Skeletal muscle satellite cell (primary cell): ENCODE data around the gene NAA80.

Experiments used
- H3K27me3 ChIP-seq: 2 replicates; pipeline ENCODE4 v1.7.0; 2013; ENCODE audit warnings: low read length; ENCODE audit not compliant: control insufficient read depth, insufficient read depth
- H3K36me3 ChIP-seq: 2 replicates; pipeline ENCODE4 v1.7.0; 2013; ENCODE audit warnings: mild to moderate bottlenecking, control low read depth, low read length; ENCODE audit not compliant: insufficient read depth
- H3K4me1 ChIP-seq: 2 replicates; pipeline ENCODE4 v1.7.0; 2013; ENCODE audit warnings: low read length; ENCODE audit not compliant: control insufficient read depth, insufficient read depth
- H3K4me2 ChIP-seq: 2 replicates; pipeline ENCODE4 v1.7.0; 2013; ENCODE audit warnings: mild to moderate bottlenecking, low read length
- H3K4me3 ChIP-seq: 2 replicates; pipeline ENCODE4 v1.7.0; 2013; ENCODE audit warnings: low read length
- H3K9ac ChIP-seq: 2 replicates; pipeline ENCODE4 v1.7.0; 2013; ENCODE audit warnings: mild to moderate bottlenecking, low read depth, low read length, moderate library complexity
- H3K9me3 ChIP-seq: replicated peaks from 2 replicates; pipeline ENCODE4 v1.7.0; 2013; ENCODE audit warnings: mild to moderate bottlenecking, control low read depth, low read length

Gene NAA80

DNA sequence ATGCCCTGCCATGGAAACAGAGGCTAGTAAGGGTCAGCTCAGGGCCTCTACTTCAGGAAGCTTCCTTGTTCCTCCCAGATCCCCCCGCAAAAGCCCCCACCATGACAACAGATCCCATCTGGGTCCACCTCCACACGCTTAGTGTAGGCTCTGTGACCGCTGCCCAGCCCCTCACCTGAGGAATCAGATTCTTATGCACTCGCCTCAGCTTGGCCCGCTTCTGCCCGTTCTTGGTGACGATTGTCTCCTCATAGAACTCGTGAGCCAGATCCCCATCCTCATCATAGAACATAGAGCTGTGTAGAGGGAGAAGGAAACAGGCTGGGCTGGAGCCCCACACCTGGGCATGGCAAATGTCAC is 27.0 kb upstream of the NAA80 start:
- H3K4me2 ChIP-seq, result no peak overlapping the region
- no peaks in the 10 kb centered on the region for H3K9me3 ChIP-seq
- peaks cover 25% of the 10 kb centered on the region for H3K4me1 ChIP-seq
- peaks cover 28% of the 10 kb centered on the region for H3K36me3 ChIP-seq
- no peak overlapping the region for H3K4me3 ChIP-seq
- H3K9ac ChIP-seq, result no peak overlapping the region
- no peaks in the 10 kb centered on the region for H3K27me3 ChIP-seq

DNA sequence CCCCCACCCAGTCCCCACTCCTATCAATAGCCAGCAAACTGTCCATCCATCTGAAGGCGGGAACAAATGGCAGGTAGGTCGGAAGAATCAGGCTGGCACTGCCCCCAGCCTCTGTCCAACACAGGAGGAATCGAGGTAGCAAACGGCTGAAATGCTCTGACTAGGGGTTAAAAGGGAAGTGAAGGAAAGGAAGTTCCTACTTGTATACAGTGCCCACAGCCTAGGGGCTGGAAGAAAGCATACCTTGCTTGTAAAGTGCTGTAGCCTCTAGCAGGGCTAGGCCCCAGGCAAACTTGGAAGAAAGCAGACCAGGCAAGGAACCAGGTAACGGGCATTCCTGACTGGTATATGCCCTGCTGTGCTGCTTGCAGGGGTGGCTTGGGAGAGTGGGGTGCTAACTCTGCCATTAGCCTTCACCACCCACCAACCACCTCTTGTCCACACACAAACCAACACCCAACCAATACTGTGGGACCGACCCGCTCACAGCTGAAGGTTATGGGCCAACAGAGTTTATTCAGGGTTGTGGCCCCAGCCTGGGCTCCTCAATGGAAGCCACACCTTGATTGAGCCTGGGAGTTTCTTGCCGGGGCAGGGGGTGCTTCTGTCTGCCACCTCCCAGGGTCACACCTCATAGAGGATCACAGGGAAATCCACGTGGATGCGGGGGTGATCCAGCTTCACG is 26.4 kb upstream of the NAA80 start:
- H3K9me3 ChIP-seq, result no peaks in the 10 kb centered on the region
- H3K36me3 ChIP-seq, result peaks cover 23% of the 10 kb centered on the region
- H3K27me3 ChIP-seq, result no peaks in the 10 kb centered on the region
- H3K4me1 ChIP-seq, result peaks cover 25% of the 10 kb centered on the region
- H3K9ac ChIP-seq, result no peak overlapping the region
- H3K4me2 ChIP-seq, result no peak overlapping the region
- no peak overlapping the region for H3K4me3 ChIP-seq

DNA sequence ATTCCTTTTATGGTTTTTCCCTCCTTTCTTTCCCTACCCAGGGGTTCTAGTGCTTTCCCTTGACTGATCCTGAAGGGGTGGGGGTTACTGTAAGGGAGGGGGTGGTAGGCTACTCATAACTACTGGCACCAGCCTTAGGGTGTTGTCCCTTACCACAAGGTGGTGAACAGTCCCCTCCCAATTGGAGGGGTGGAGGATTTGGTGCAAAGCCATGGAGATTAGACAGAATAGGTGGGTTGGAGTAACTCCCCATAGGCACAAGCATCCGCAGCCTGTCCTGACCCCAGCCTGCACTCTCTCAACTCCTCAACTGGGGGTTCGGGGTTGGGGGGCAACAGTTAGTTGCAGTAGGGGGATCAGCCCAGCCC is 25.9 kb upstream of the NAA80 start:
- H3K4me2 ChIP-seq, result no peak overlapping the region
- H3K4me3 ChIP-seq, result no peak overlapping the region
- no peak overlapping the region for H3K9ac ChIP-seq
- peaks cover 30% of the 10 kb centered on the region for H3K4me1 ChIP-seq
- H3K36me3 ChIP-seq, result peaks cover 18% of the 10 kb centered on the region
- H3K27me3 ChIP-seq, result no peaks in the 10 kb centered on the region
- H3K9me3 ChIP-seq, result no peaks in the 10 kb centered on the region

DNA sequence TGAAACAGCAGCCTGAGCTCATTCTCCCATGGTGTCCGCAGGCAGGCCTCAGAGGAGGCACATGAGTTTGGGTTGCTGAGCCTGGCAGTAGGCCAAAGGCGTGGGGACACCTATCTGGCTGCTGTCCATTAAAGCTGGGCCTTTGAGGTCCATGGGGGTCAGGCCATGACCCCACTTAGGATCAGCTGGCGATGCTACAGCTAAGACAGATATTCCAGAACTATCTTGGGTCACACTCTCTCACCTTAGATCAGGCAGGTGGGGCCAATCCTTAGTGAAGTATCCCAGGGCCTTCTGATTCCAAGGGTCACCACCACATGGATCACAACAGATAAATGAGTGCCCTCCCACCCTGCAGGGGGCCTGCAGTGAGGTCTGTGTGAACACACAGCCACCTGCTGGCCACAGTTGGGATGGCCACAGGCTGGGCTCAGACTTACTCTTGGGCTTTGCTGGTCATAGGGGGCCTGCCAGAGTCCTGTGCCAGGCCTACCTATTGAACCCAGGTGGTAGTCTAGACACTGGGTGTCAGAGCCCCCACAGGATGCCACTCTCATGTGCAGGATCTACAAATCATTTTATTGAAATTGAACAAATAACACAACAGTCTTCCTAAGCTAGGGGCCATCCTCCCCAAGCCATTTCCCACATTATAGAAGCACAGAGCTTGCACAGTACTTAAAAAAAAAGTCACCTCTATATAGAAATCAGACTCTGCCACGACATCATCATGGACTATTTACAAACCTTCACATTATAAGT is 25.3 kb upstream of the NAA80 start:
- H3K9me3 ChIP-seq, result no peaks in the 10 kb centered on the region
- H3K36me3 ChIP-seq, result peaks cover 16% of the 10 kb centered on the region
- H3K27me3 ChIP-seq, result no peaks in the 10 kb centered on the region
- H3K9ac ChIP-seq, result no peak overlapping the region
- peaks cover 34% of the 10 kb centered on the region for H3K4me1 ChIP-seq
- no peak overlapping the region for H3K4me3 ChIP-seq
- no peak overlapping the region for H3K4me2 ChIP-seq

DNA sequence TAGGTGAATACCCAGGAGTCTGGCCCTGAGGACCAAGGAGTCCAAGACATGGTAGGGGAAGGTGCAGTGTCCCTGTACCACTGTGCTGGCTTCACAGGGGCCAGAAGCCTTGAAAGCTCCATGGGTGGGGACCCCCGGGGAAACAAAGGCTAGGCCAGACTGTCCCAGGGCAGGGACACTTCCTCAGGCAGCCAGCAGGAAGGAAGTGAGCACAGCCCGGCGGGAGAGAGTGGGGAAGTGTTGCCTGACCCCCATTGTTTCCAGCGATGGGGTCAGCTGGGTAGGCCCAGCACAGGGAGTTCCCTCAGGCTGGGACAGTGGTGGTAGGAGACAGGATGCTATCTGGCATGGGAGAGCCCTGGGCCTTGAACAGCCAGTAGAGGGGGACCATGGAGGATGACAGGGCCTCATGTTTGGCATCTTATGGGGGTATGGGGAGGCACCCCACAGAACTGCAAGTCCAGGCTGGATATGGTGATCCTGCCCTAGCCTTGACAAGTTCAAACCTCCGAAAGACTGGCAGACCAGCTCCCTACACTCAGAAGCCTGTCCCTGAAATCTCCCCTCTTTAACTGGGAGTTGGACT is 24.5 kb upstream of the NAA80 start:
- Histone ChIP-seq H3K4me3 (no peak overlapping the region), H3K9me3 (no peaks in the 10 kb centered on the region), H3K4me1 (peaks cover 40% of the 10 kb centered on the region), H3K9ac (no peak overlapping the region), H3K27me3 (no peaks in the 10 kb centered on the region), H3K36me3 (peaks cover 18% of the 10 kb centered on the region), H3K4me2 (no peak overlapping the region)

DNA sequence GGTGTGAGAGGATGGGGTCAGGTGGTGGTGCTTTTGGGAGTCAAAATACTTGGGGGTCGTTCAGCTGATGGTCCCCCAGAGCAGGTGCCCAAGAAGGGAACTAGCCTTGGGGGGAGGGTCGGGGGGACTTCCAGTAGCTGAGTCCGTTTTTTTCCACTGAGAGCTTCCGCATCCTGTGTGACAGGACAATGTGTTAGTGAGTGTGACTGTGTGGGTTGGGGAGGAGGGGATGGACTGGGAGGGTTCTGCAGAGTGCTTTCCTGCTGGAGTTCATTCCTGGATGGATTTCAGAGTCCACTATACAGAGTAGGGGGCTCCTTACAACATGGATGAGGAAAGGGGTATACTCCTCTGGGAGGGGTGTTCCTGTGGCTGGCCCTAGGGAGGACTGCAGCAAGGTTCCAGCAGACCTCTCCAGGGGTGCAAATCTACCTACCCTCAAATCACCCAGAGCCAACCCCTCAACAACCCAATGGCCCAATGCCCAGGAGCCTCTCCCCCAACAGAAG is 23.9 kb upstream of the NAA80 start:
- Histone ChIP-seq H3K9me3 (no peaks in the 10 kb centered on the region), H3K27me3 (no peaks in the 10 kb centered on the region), H3K4me3 (no peak overlapping the region), H3K4me2 (no peak overlapping the region), H3K9ac (no peak overlapping the region), H3K4me1 (peaks cover 34% of the 10 kb centered on the region), H3K36me3 (peaks cover 24% of the 10 kb centered on the region)

DNA sequence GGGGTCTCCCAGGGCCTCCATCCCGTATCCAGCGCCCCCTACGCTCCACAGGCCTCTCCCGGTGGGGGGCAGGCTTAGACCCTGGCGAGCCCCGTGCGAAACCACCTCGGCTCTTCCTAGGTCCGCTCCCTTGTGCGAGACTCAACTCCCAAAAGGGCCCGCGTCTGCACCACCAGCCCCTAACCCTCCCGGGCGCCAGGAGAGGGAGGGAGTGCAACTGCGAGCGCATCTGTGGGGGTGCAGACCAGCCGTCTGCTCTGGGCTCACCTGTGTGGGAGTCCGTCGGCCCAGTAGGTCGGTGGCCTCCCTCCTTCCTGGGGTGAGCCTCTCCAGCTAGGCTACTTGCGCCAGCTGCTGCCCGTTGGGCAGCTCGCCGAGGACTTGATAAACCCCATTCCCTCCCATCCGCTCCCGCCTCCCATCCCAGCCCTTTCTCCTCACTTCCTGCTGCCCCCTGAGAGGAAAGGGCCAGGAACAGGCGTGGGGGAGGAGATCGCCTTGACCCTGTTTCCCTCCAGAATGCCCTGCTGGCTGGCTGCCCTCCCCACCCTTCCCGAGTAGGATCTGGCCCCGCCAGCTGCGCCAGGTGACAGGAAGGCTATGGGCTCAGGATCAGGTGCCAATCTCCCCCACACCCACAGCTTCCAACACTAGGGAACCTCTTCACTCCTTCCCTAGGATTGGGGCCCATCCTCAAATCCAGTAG is 23.3 kb upstream of the NAA80 start, which contains the start of gene HYAL2:
HYAL2 (minus strand) TSS at position 360 of the 706 bp plus-strand sequence. CDS start 2,256 bp downstream, outside the sequence.
- H3K27me3 ChIP-seq, result no peaks in the 10 kb centered on the region
- peaks cover 29% of the 10 kb centered on the region for H3K36me3 ChIP-seq
- no peaks in the 10 kb centered on the region for H3K9me3 ChIP-seq
- H3K9ac ChIP-seq, result peak within 1 kb of the TSS; percentile 96
- peak within 1 kb of the TSS; percentile 85 for H3K4me2 ChIP-seq
- peaks cover 34% of the 10 kb centered on the region for H3K4me1 ChIP-seq
- peak within 1 kb of the TSS; percentile 73 for H3K4me3 ChIP-seq

DNA sequence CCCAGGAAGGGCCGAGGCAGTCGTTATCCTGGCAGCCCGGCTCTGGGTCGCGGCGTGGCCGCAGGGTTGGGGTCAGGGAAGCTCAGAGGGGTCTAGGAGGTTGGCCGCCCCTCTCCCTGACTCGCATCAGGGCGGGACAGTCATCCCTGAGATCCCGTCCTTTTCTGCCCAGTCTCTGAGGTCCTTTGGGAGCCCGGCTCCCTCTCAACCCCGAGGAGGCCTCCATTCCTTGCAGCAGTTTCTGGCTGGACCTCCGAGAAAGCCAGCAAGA is 22.8 kb upstream of the NAA80 start:
- no peaks in the 10 kb centered on the region for H3K9me3 ChIP-seq
- peak overlapping the region; percentile 73 for H3K4me3 ChIP-seq
- H3K4me1 ChIP-seq, result peaks cover 29% of the 10 kb centered on the region
- no peaks in the 10 kb centered on the region for H3K27me3 ChIP-seq
- H3K9ac ChIP-seq, result peak overlapping the region; percentile 96
- peak overlapping the region; percentile 85 for H3K4me2 ChIP-seq
- peaks cover 29% of the 10 kb centered on the region for H3K36me3 ChIP-seq

DNA sequence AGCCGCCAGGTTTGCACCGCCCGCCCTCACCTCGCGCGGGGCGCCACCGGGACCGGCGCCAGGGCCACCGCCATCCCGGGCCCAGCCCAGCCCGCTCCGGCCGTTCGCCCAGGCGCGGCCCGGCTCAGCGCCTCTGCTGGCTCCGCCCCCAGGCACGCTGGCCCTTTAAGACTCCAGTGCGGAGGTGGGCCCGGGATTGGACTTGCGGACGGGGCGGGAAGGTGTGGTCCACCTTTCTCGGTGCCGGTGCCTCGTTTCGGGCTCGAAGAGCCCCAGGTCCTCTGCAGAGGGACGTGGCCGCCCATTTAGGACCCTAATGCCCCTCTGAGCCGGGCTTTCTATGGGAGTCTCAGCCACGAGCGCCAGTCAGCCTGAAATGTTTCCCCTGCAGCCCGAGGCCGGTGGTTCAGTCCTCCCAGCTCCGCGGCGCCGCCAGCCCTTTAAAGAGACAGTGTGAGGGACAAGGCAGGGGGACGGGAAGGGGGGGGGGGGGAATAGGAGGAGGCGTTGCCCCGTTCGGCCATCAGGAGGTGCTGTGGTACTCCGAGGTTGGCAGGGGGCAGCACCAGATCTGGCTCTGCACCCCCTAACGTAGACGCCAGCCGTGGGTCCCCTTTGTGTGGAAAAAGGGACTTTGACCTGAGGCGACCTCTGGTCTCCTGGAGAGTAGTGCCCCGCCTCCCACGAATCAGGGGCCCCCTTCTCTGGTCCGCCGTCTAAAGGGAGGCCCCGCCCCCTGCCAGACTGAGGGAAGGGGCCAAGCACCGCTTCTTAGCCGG is 22.3 kb upstream of the NAA80 start:
- peak overlapping the region; percentile 96 for H3K9ac ChIP-seq
- peak overlapping the region; percentile 73 for H3K4me3 ChIP-seq
- H3K9me3 ChIP-seq, result no peaks in the 10 kb centered on the region
- H3K4me2 ChIP-seq, result peak overlapping the region; percentile 85
- no peaks in the 10 kb centered on the region for H3K27me3 ChIP-seq
- H3K36me3 ChIP-seq, result peaks cover 29% of the 10 kb centered on the region
- peaks cover 31% of the 10 kb centered on the region for H3K4me1 ChIP-seq

DNA sequence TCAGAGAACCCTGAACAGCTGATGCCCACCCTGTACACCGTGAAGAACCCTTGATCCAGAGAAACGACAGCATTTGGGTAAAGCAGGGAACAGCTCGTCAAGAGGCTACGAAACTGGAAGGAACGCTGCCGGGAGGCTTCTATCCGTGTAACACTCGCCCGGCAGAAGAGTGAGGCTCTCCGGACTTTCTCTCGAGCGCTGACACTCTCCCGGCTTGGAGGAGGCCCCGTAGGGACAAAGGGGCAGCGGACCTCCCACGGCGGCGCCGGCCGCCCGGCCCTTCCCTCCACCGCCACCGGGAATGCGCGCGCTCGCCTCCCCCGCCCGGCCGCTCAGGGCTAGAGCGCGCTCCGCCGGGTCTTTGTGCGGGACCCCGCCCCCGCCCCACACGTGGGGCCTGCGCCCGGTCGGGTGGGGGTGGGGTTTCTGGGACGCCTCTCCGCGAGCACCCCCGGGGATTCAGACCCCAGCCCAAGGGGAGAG is 21.7 kb upstream of the NAA80 start:
- peak overlapping the region; percentile 73 for H3K4me3 ChIP-seq
- H3K4me2 ChIP-seq, result peak overlapping the region; percentile 85
- H3K27me3 ChIP-seq, result no peaks in the 10 kb centered on the region
- H3K9me3 ChIP-seq, result no peaks in the 10 kb centered on the region
- peaks cover 31% of the 10 kb centered on the region for H3K4me1 ChIP-seq
- peak overlapping the region; percentile 96 for H3K9ac ChIP-seq
- H3K36me3 ChIP-seq, result peaks cover 24% of the 10 kb centered on the region
